H1 (cell line): Measurements from ENCODE around the gene MEN1. TPM values are rescaled to one million over a fixed set of nuclear protein-coding genes. Genes with fewer than 3 reads are reported as not detected.

Source experiments
- CTCF ChIA-PET: fragments of 300-600 bp; sonication (Branson Sonifier 250); formaldehyde crosslinking; loops from one replicate; lab custom pipeline; 2021; ENCODE audit not compliant: partially characterized antibody; lab: Charles Lee
- POLR2A ChIA-PET: fragments of 300-600 bp; sonication (Branson Sonifier 250); formaldehyde crosslinking; loops from one replicate; lab custom pipeline; 2021; ENCODE audit warnings: inconsistent platforms; ENCODE audit not compliant: partially characterized antibody; lab: Charles Lee
- DNase-seq, 2 experiments: peaks; one replicate each; pipeline versions ENCODE4 v3.0.0 to v3.0.0-alpha.2; 2010 to 2022; ENCODE audit warnings: low spot score in 2 of 2, low read depth in 1 of 2, mixed read lengths in 1 of 2
- FAIRE-seq: peaks from 2 replicates; lab custom pipeline; 2011; peaks lifted over from hg19 to GRCh38; lab: Jason Lieb, UNC
- H2AFZ ChIP-seq: 2 replicates; pipeline ENCODE4 v1.8.1; 2012; ENCODE audit warnings: low read length, inconsistent platforms
- H2AK5ac ChIP-seq: 2 replicates; pipeline ENCODE4 v1.6.1; 2013; ENCODE audit warnings: low read depth, low read length
- H2BK120ac ChIP-seq: replicated peaks from 2 replicates; pipeline ENCODE3; 2013; ENCODE audit warnings: low read depth, low read length, inconsistent platforms
- H2BK12ac ChIP-seq: 2 replicates; pipeline ENCODE4 v1.6.1; 2013; ENCODE audit warnings: low read depth, low read length
- H2BK15ac ChIP-seq: 2 replicates; pipeline ENCODE4 v1.6.1; 2013; ENCODE audit warnings: low read length
- H2BK20ac ChIP-seq: 2 replicates; pipeline ENCODE4 v1.6.1; 2013; ENCODE audit warnings: low read length
- H2BK5ac ChIP-seq: 2 replicates; pipeline ENCODE4 v1.6.1; 2013; ENCODE audit warnings: low read depth, low read length
- H3K14ac ChIP-seq: 2 replicates; pipeline ENCODE4 v1.6.1; 2013; ENCODE audit warnings: inconsistent platforms; ENCODE audit not compliant: insufficient read length
- H3K18ac ChIP-seq: 2 replicates; pipeline ENCODE4 v1.6.1; 2013; ENCODE audit warnings: low read length; ENCODE audit errors: extremely low read depth
- H3K23ac ChIP-seq: 2 replicates; pipeline ENCODE4 v1.6.1; 2013; ENCODE audit warnings: inconsistent platforms; ENCODE audit not compliant: insufficient read length
- H3K23me2 ChIP-seq: 2 replicates; pipeline ENCODE4 v1.6.1; 2013; ENCODE audit warnings: low read depth, low read length
- H3K27ac ChIP-seq: 2 replicates; pipeline ENCODE4 v1.6.1; 2011; ENCODE audit warnings: low read depth, low read length, inconsistent platforms
- H3K27me3 ChIP-seq, 4 experiments: replicated peaks in 1 of 4; 1 replicate in 1 of 4; 2 replicates in 3 of 4; pipeline versions ENCODE4 v1.6.1 to v1.8.1; 2011 to 2013; ENCODE audit warnings: low read length in 3 of 4, mild to moderate bottlenecking in 3 of 4, inconsistent platforms in 2 of 4, mixed read lengths in 2 of 4, moderate library complexity in 1 of 4; ENCODE audit not compliant: control insufficient read depth in 3 of 4, insufficient read depth in 3 of 4; ENCODE audit errors: extremely low read depth in 1 of 4
- H3K36me3 ChIP-seq, 4 experiments: 2 replicates each; pipeline versions ENCODE4 v1.6.1 to v1.8.1; 2011 to 2013; ENCODE audit warnings: mild to moderate bottlenecking in 4 of 4, low read length in 3 of 4, moderate library complexity in 2 of 4, control low read depth in 1 of 4, inconsistent platforms in 1 of 4; ENCODE audit not compliant: insufficient read depth in 4 of 4, control insufficient read depth in 2 of 4
- H3K4ac ChIP-seq: replicated peaks from 2 replicates; pipeline ENCODE3; 2013; ENCODE audit warnings: low read length, low read depth, mixed read lengths, inconsistent platforms; ENCODE audit not compliant: insufficient read length
- H3K4me1 ChIP-seq, 4 experiments: replicated peaks in 1 of 4; 1 replicate in 1 of 4; 2 replicates in 3 of 4; pipeline versions ENCODE4 v1.6.1 to v1.8.1; 2011 to 2013; ENCODE audit warnings: low read length in 3 of 4, inconsistent platforms in 2 of 4, mixed read lengths in 1 of 4; ENCODE audit not compliant: insufficient read depth in 4 of 4, control insufficient read depth in 3 of 4
- H3K4me2 ChIP-seq, 2 experiments: 2 replicates each; pipeline versions ENCODE4 v1.6.1 to v1.8.1; 2011 to 2013; ENCODE audit warnings: low read depth in 2 of 2, low read length in 2 of 2, control low read depth in 1 of 2, inconsistent platforms in 1 of 2, mild to moderate bottlenecking in 1 of 2; ENCODE audit not compliant: insufficient read depth in 1 of 2
- H3K4me3 ChIP-seq, 4 experiments: fragments of 200-600, 300-600 bp in 1 of 4; sonication (generic), shearing (Covaris generic), sonication (Bioruptor Twin) in 1 of 4; 2 replicates each; pipeline versions ENCODE4 v1.5.1 to v1.8.1; 2011 to 2016; ENCODE audit warnings: low read length in 4 of 4, low read depth in 3 of 4, control low read depth in 2 of 4, inconsistent platforms in 2 of 4, mild to moderate bottlenecking in 2 of 4, mixed read lengths in 1 of 4, moderate library complexity in 1 of 4; ENCODE audit not compliant: insufficient read depth in 2 of 4; ENCODE audit errors: extremely low read depth in 1 of 4
- H3K56ac ChIP-seq: replicated peaks from 2 replicates; pipeline ENCODE3; 2013; ENCODE audit warnings: low read depth, mild to moderate bottlenecking, mixed read lengths, low read length, inconsistent platforms; ENCODE audit not compliant: insufficient read length
- H3K79me1 ChIP-seq: 2 replicates; pipeline ENCODE4 v1.6.1; 2013; ENCODE audit warnings: low read depth, low read length, control low read depth
- H3K79me2 ChIP-seq, 2 experiments: 2 replicates each; pipeline versions ENCODE4 v1.6.1 to v1.8.1; 2012 to 2013; ENCODE audit warnings: low read length in 2 of 2, mild to moderate bottlenecking in 2 of 2, inconsistent platforms in 1 of 2; ENCODE audit not compliant: insufficient read depth in 2 of 2, control insufficient read depth in 1 of 2
- H3K9ac ChIP-seq, 4 experiments: replicated peaks in 1 of 4; 1 replicate in 1 of 4; 2 replicates in 3 of 4; pipeline versions ENCODE4 v1.6.1 to v1.8.1; 2011 to 2013; ENCODE audit warnings: low read depth in 3 of 4, low read length in 3 of 4, control low read depth in 2 of 4, mild to moderate bottlenecking in 2 of 4, moderate library complexity in 2 of 4, inconsistent platforms in 1 of 4; ENCODE audit errors: extremely low read depth in 1 of 4
- H3K9me3 ChIP-seq, 2 experiments: 2 replicates each; pipeline versions ENCODE4 v1.6.1 to v1.8.1; 2012 to 2013; ENCODE audit warnings: mild to moderate bottlenecking in 2 of 2, moderate library complexity in 2 of 2, control low read depth in 1 of 2, inconsistent platforms in 1 of 2, low read depth in 1 of 2, low read length in 1 of 2, mixed read lengths in 1 of 2; ENCODE audit not compliant: insufficient read depth in 2 of 2
- H4K20me1 ChIP-seq, 2 experiments: replicated peaks in 1 of 2; 2 replicates each; pipeline versions ENCODE3 to v1.8.1; 2011 to 2013; ENCODE audit warnings: inconsistent platforms in 2 of 2, low read length in 2 of 2, mild to moderate bottlenecking in 1 of 2; ENCODE audit not compliant: insufficient read depth in 2 of 2, control insufficient read depth in 1 of 2
- H4K5ac ChIP-seq: 2 replicates; pipeline ENCODE4 v1.6.1; 2013; ENCODE audit warnings: low read length, low read depth, mixed read lengths, inconsistent platforms; ENCODE audit not compliant: insufficient read length
- H4K8ac ChIP-seq: 2 replicates; pipeline ENCODE4 v1.8.0; 2013; ENCODE audit warnings: mild to moderate bottlenecking, moderate library complexity, low read length, inconsistent platforms; ENCODE audit not compliant: insufficient read depth; ENCODE audit errors: extremely low read depth
- H4K91ac ChIP-seq: replicated peaks from 2 replicates; pipeline ENCODE3; 2013; ENCODE audit warnings: low read length, mixed read lengths, inconsistent platforms; ENCODE audit not compliant: insufficient read length
- CTCF ChIP-seq, 3 experiments: IDR thresholded peaks; 1 replicate in 2 of 3; 2 replicates in 1 of 3; pipeline versions ENCODE4 v1.5.1 to v1.6.1; 2011; ENCODE audit warnings: low read length in 3 of 3, mild to moderate bottlenecking in 3 of 3, inconsistent platforms in 2 of 3, low read depth in 1 of 3, moderate library complexity in 1 of 3; ENCODE audit not compliant: insufficient read depth in 1 of 3; ENCODE audit errors: control extremely low read depth in 1 of 3
- EZH2 ChIP-seq: fragments of 200-600 bp; sonication (generic); IDR thresholded peaks from 2 replicates; pipeline ENCODE4 v1.7.1; 2012; ENCODE audit warnings: low read depth, mild to moderate bottlenecking, moderate library complexity, low read length, inconsistent platforms; ENCODE audit not compliant: severe bottlenecking
- HDAC2 ChIP-seq, 2 experiments: fragments of 300-600 bp in 1 of 2; sonication (generic) in 1 of 2; IDR thresholded peaks; 2 replicates each; pipeline ENCODE4 v1.6.1; 2011 to 2012; ENCODE audit warnings: low read depth in 2 of 2, low read length in 2 of 2, mild to moderate bottlenecking in 2 of 2, moderate library complexity in 2 of 2, borderline replicate concordance in 1 of 2, inconsistent platforms in 1 of 2
- KDM1A ChIP-seq: fragments of 200-600, 300-600 bp; sonication (generic); IDR thresholded peaks from 2 replicates; pipeline ENCODE4 v1.7.1; 2016; ENCODE audit warnings: mild to moderate bottlenecking, low read length, borderline replicate concordance
- SP1 ChIP-seq: IDR thresholded peaks from 2 replicates; pipeline ENCODE4 v1.6.1; 2011; ENCODE audit warnings: low read depth, low read length
- SUZ12 ChIP-seq: fragments of 200-600 bp; sonication (generic); IDR thresholded peaks from 2 replicates; pipeline ENCODE4 v1.6.1; 2012; ENCODE audit warnings: mild to moderate bottlenecking, inconsistent platforms, low read length, moderate library complexity, mixed read lengths
- TCF12 ChIP-seq: IDR thresholded peaks from 2 replicates; pipeline ENCODE4 v1.6.1; 2011; ENCODE audit warnings: low read depth, mild to moderate bottlenecking, low read length
- WGBS, 2 experiments: shearing (Covaris generic) in 1 of 2; methylation state at CpG; one replicate each; pipeline versions ENCODE4 v1.1.6 to v1.1.7; 2013 to 2015; ENCODE audit warnings: low lambda C conversion rate in 2 of 2, mixed read lengths in 2 of 2, inconsistent platforms in 1 of 2, low coverage in 1 of 2, missing lambda C conversion rate in 1 of 2; ENCODE audit not compliant: insufficient replicate concordance in 2 of 2, insufficient coverage in 1 of 2, insufficient read length in 1 of 2; ENCODE audit errors: extremely low coverage in 1 of 2, missing lambda C conversion rate in 1 of 2; 5-methylcytosine and 5-hydroxymethylcytosine counted together
- polyA plus RNA-seq, 7 experiments: library from polyadenylated mRNA; depleted of rRNA in 3 of 7; stranded (reverse) in 5 of 7; unstranded in 2 of 7; fragments of >200 nt in 5 of 7; fragments of 200-250 nt in 2 of 7; gene quantifications; 1 replicate in 5 of 7; 2 replicates in 1 of 7; 4 replicates in 1 of 7; pipeline versions ENCODE4 v1.2.1 to v1.2.3, GENCODE V29; 2011 to 2013; ENCODE audit warnings: missing spikeins in 2 of 7, mixed read lengths in 2 of 7
- total RNA-seq: library from RNA; stranded (reverse); fragmentation: NEBNext Ultra II Directional; extraction: Animal tissue kit (Norgen Biotek cat#: 25700); gene quantifications from 2 replicates; pipeline ENCODE4 v1.2.1, GENCODE V29; 2021

MEN1 gene
- total and polyA plus RNA-seq, 2 of the 8 experiments (the other 6 are each of a cell fraction or from before 2014, with no cell fraction given): 47.2 to 56.3 TPM

GRCh38 chr11:64774144-64774543 lies 36.2 kb downstream of the MEN1 start:
- no peak overlapping the region for H3K23ac ChIP-seq
- no peak overlapping the region for H3K4me3 ChIP-seq
- POLR2A ChIA-PET: interaction anchor here (0.6 to 29.2 kb wide), 9 partner anchors 8 to 423 kb away, joined by 3 to 1087 read pairs (median 5); partner anchors contain the start of genes MEN1, PYGM and RASGRP2
- no peak overlapping the region for H4K5ac ChIP-seq
- H3K9me3 ChIP-seq: no peaks in the 10 kb centered on the region
- H2AK5ac ChIP-seq: no peak overlapping the region
- H3K14ac ChIP-seq: no peak overlapping the region
- peaks cover 30 to 73% of the 10 kb centered on the region in 2 experiments for H3K79me2 ChIP-seq
- TF ChIP-seq SP1 (no peak), EZH2 (no peak), SUZ12 (no peak), CTCF (IDR thresholded peaks at IDR 0.05; ENCODE audit: control extremely low read depth in 1 of 3, insufficient read depth in 1 of 3, low read depth in 1 of 3, low read length in 3 of 3) (no peak), TCF12 (no peak), HDAC2 (IDR thresholded peaks at IDR 0.05; ENCODE audit: borderline replicate concordance in 1 of 2, low read depth in 2 of 2, low read length in 2 of 2) (no peak), KDM1A (no peak)
- no peaks in the 10 kb centered on the region; a peak in 1 of 7 replicates for H3K27me3 ChIP-seq
- peaks cover 58 to 80% (median 77%) of the 10 kb centered on the region in 4 experiments for H3K36me3 ChIP-seq
- 90% methylated on average over 5 of the region's 5 CpGs; no CpG with 5 or more reads in 1 of the 2 experiments for WGBS, 2 experiments
- H3K4ac ChIP-seq: no peak overlapping the region
- H3K9ac ChIP-seq: no peak overlapping the region
- DNase-seq: no peak
- H3K56ac ChIP-seq: no peak overlapping the region
- no peak overlapping the region for H3K27ac ChIP-seq
- H3K23me2 ChIP-seq: peaks cover 6% of the 10 kb centered on the region
- no peak overlapping the region for H2BK20ac ChIP-seq
- peaks cover 36 to 53% of the 10 kb centered on the region in 2 experiments for H4K20me1 ChIP-seq
- H2BK120ac ChIP-seq: no peak overlapping the region
- no peak overlapping the region for H2BK5ac ChIP-seq
- H3K18ac ChIP-seq: no peak overlapping the region
- no peak overlapping the region for H4K91ac ChIP-seq
- peaks cover 0 to 5% (median 4%) of the 10 kb centered on the region in 4 experiments; a peak in 4 of 7 replicates for H3K4me1 ChIP-seq
- no peak overlapping the region for H4K8ac ChIP-seq
- H2BK12ac ChIP-seq: no peak overlapping the region
- no peak overlapping the region for H3K4me2 ChIP-seq
- FAIRE-seq: no peak
- no peak overlapping the region for H2AFZ ChIP-seq
- no peak overlapping the region for H2BK15ac ChIP-seq
- CTCF ChIA-PET: interaction anchor here (1.4 to 23.6 kb wide), 3 partner anchors 10 to 105 kb away, joined by 3 to 376 read pairs (median 35); partner anchors contain the start of gene RASGRP2
- H3K79me1 ChIP-seq: peaks cover 9% of the 10 kb centered on the region
